Omental fat pad (tissue), 4 donors: Measurements from ENCODE around the gene PIP4K2B. TPM values are rescaled to one million over a fixed set of nuclear protein-coding genes. Genes with fewer than 3 reads are reported as not detected.

Source experiments
- ATAC-seq: fragments of 150-250 bp; one replicate; pipeline ENCODE4 v1.9.1; 2016; ENCODE audit warnings: mild to moderate bottlenecking, moderate library complexity; ENCODE audit not compliant: low FRiP score
- DNase-seq: peaks from one replicate; pipeline ENCODE4 v3.0.0-alpha.2; 2019; ENCODE audit warnings: low spot score
- total RNA-seq, 4 donors: library from RNA; depleted of rRNA; stranded (reverse); fragments of >200 nt; gene quantifications; one replicate each; pipeline ENCODE4 v1.1.0, GENCODE V29; 2016
- TF ChIP-seq, protein P1 (sequence below), 3 donors: fragments of 450-650 bp; IDR thresholded peaks; one replicate each; pipeline ENCODE4 v1.5.1; 2016 to 2017; ENCODE audit warnings: antibody characterized with exemption in 3 of 3, mild to moderate bottlenecking in 3 of 3, moderate library complexity in 2 of 3

PIP4K2B gene
- total RNA-seq, 4 donors from 2014 or later, result 25.7 to 79.0 (median 47.2) TPM

DNA sequence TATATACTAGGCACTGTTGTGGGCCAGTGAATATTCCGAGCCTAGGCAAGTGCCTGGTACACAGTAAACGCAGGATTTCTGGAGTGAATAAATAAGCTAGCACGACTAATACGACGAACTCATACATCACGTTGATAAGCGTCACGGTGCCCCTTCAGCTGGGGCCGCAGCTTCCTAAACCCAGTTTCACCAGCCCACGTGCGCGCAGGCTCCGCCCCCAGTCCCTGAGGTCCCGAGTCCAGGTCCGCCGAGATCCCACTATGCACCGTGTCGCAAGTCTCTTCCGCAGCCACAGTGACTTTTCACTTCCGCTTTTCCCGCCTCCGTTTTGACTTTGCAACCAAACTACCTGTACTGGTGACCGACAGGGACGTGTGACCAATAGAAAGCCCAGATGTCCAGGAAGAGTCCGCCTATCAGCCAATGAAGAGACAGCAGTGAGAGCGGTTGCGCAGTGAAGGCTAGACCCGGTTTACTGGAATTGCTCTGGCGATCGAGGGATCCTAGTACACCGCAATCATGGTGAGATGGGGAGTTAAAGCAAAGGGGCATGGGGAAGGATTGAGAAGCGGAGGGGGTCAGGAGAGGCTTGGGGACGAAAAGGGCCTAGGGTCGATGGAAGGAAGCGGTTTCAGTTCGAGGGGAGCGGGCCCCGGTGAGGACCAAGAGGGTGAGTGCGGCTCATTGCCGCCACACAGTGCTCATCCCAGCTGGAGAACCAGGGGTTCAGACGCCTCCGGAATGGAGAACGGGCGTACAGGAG is 46.9 kb downstream of the PIP4K2B start, which contains the start of gene PSMB3:
PSMB3 (plus strand) TSS at position 434 of the 763 bp plus-strand sequence; CDS start at position 520, 86 bp downstream.
- TF ChIP-seq, protein P1, sequence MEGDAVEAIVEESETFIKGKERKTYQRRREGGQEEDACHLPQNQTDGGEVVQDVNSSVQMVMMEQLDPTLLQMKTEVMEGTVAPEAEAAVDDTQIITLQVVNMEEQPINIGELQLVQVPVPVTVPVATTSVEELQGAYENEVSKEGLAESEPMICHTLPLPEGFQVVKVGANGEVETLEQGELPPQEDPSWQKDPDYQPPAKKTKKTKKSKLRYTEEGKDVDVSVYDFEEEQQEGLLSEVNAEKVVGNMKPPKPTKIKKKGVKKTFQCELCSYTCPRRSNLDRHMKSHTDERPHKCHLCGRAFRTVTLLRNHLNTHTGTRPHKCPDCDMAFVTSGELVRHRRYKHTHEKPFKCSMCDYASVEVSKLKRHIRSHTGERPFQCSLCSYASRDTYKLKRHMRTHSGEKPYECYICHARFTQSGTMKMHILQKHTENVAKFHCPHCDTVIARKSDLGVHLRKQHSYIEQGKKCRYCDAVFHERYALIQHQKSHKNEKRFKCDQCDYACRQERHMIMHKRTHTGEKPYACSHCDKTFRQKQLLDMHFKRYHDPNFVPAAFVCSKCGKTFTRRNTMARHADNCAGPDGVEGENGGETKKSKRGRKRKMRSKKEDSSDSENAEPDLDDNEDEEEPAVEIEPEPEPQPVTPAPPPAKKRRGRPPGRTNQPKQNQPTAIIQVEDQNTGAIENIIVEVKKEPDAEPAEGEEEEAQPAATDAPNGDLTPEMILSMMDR (IDR thresholded peaks at IDR 0.05), result no peak
- ATAC-seq, result peak; percentile 81
- DNase-seq, result peak; percentile 90

DNA sequence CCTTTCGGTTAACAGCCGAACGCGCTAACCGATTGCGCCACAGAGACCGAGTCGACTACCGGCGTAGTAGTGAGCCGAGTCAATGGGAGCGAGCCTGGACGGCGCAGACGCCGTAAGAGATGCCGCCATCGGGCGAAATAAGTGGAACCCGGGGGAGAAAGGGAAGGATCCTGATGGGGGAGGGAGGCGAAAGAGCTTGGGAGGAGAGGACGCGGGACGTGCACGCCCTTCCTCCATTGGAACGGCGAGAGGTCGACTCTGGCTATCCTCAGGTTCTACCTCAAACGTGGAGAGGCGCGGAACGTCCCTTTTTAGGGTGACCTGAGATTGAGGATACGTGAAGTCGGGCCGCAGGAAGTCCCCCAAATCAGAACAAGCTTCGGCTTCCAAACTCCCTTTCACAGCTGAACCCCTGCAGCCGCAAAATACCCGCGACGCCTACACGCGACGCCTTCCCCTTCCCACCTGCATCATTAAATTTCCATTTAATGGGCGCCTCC is 47.5 kb downstream of the PIP4K2B start:
- DNase-seq (peak; percentile 82), ATAC-seq (peak; percentile 45)
- TF ChIP-seq, protein P1 (IDR thresholded peaks at IDR 0.05), result no peak

DNA sequence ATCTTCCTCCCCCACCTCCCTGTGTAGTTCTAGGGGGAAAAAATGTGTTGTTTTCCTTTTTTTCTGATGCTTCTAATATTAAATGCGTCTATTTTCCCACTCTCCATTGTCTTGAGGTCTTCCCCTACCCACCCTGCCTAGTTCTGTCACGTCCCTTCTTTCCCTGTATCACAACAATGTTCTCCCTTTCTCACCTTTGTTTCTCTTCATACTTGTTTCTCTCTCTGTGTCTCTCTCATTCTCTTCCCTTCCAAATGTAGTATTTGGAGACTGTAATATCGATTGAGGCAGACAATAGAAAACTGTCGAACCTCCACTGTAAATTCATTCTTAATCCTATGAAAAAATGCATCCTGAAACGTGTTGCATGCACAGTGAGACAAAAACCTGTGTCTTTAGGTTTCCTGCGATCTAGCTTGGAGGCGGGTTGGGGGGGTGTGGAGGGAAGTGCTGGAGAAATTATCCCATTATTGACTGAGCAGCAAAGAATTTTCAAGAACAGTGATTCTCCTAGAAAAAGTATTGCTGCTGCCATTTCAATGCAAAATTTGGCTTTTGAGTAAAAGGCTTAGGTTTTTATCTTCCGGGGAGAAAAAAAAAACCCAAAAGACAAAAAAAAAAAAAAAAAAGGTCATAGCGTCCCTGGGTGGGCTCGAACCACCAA is 48.1 kb downstream of the PIP4K2B start:
- ATAC-seq, result no peak
- TF ChIP-seq, protein P1 (IDR thresholded peaks at IDR 0.05), result no peak
- no peak for DNase-seq

GRCh38 chr17:38750312-38751121 is 48.8 kb downstream of the PIP4K2B start:
- no peak for DNase-seq
- ATAC-seq, result no peak
- TF ChIP-seq, protein P1 (IDR thresholded peaks at IDR 0.05), result no peak

DNA sequence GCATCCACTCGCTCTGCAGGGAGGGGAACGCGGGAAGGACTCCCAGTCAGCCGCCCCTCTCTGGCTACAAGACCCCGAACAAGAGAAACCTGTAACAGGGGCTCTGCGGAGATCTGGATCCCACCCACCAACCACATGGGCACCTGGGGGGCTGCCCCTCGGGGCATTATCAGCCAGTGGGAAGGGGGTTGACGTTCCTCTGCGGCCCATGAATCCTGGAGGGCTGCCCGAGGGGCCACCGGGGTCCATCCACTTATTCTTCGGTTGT is 49.4 kb downstream of the PIP4K2B start:
- TF ChIP-seq, protein P1 (IDR thresholded peaks at IDR 0.05), result no peak
- no peak for ATAC-seq

DNA sequence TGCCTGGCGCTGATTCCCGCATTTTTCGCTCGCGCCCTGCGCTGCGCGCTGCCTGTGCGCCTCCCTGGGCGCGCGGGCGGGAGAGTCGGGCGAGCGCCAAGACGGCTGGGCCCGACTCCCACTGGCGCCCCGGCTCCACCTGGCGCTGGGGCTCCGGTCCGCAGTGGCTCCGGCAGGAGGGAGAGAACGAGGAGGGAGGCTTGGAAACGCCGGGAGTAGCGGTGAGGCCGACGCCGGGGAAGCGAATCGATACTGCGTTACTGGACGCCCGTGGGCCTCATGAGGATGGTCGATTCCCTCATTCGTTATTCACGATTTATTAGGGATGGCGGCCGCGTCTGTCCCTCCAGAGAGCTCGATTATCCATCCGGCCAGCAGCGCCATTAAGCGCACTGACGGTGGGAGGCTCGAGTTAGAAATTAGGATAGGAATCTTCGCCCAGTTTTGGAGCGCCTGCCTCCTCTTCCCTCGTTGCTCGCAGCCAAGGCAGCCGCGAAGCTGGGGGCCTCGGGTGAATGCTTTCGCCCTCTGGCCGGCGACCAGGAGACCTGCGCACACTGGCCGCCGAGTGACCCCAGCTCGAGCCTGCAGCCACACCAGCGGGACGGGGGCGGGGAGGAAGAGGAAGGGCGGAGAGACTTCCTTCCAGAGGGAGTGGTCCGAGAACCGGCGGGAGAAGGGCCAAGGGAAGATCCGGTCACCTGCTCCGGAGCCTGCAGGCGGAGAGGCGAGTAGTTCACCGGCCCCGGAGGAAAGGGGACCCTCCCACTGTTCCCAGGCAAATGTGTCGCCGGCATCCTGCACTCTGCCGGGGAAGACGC is 49.9 kb downstream of the PIP4K2B start:
- peak; percentile 13 for ATAC-seq
- DNase-seq, result peak; percentile 51
- TF ChIP-seq, protein P1 (IDR thresholded peaks at IDR 0.05), result no peak

More for the DNA sequence above, 49.4 kb downstream of the PIP4K2B start:
- no peak for DNase-seq
